DND-41 (cell line): ENCODE data around the gene PALD1.
A peak's percentile ranks its signal among the peaks of the same experiment; 100 is the strongest.

Experiments
- ATAC-seq: fragments of 200-7000 bp; cut with Tn5 transposase; 3 replicates; pipeline ENCODE4 v1.9.1; 2021; ENCODE audit warnings: low read depth; ENCODE audit not compliant: insufficient read depth
- DNase-seq: peaks from one replicate; pipeline ENCODE4 v3.0.0-alpha.2; 2020
- H2AFZ ChIP-seq: 2 replicates; pipeline ENCODE4 v1.6.0; 2012; ENCODE audit warnings: low read depth, low read length
- H3K27ac ChIP-seq: 2 replicates; pipeline ENCODE4 v1.5.1; 2012; ENCODE audit warnings: low read length, inconsistent platforms
- H3K27me3 ChIP-seq: fragments of 200-600 bp; sonication (generic); 2 replicates; pipeline ENCODE4 v1.6.0; 2012; ENCODE audit warnings: low read length, mild to moderate bottlenecking, inconsistent platforms; ENCODE audit not compliant: insufficient read depth, poor library complexity
- H3K36me3 ChIP-seq: 2 replicates; pipeline ENCODE4 v1.5.1; 2012; ENCODE audit warnings: low read length, inconsistent platforms; ENCODE audit not compliant: insufficient read depth
- H3K4me1 ChIP-seq: 2 replicates; pipeline ENCODE4 v1.5.1; 2012; ENCODE audit warnings: mild to moderate bottlenecking, low read length; ENCODE audit not compliant: insufficient read depth
- H3K4me2 ChIP-seq: 2 replicates; pipeline ENCODE4 v1.6.0; 2012; ENCODE audit warnings: mild to moderate bottlenecking, moderate library complexity, low read length, inconsistent platforms; ENCODE audit not compliant: insufficient read depth
- H3K4me3 ChIP-seq, 2 experiments: fragments of 200-600 bp in 1 of 2; shearing (Covaris generic) in 1 of 2; 2 replicates each; pipeline ENCODE4 v1.5.1; 2012 to 2016; ENCODE audit warnings: inconsistent platforms in 2 of 2, low read length in 2 of 2, mild to moderate bottlenecking in 2 of 2, low read depth in 1 of 2, moderate library complexity in 1 of 2
- H3K79me2 ChIP-seq: 2 replicates; pipeline ENCODE4 v1.6.0; 2012; ENCODE audit warnings: low read length, inconsistent platforms; ENCODE audit not compliant: insufficient read depth
- H3K9ac ChIP-seq: 2 replicates; pipeline ENCODE4 v1.6.0; 2012; ENCODE audit warnings: low read depth, mild to moderate bottlenecking, inconsistent platforms, low read length, moderate library complexity
- H3K9me3 ChIP-seq: 2 replicates; pipeline ENCODE4 v1.5.1; 2012; ENCODE audit warnings: low read length, moderate library complexity, mild to moderate bottlenecking, inconsistent platforms; ENCODE audit not compliant: insufficient read depth, severe bottlenecking
- H4K20me1 ChIP-seq: 2 replicates; pipeline ENCODE4 v1.6.0; 2012; ENCODE audit warnings: low read length; ENCODE audit not compliant: insufficient read depth
- CTCF ChIP-seq: IDR thresholded peaks from 2 replicates; pipeline ENCODE4 v1.5.1; 2012; ENCODE audit warnings: borderline replicate concordance, low read length, moderate library complexity, mild to moderate bottlenecking; ENCODE audit not compliant: poor library complexity, severe bottlenecking; ENCODE audit errors: extremely low read depth
- EZH2 ChIP-seq: IDR thresholded peaks from 3 replicates; pipeline ENCODE4 v1.6.1; 2012; ENCODE audit warnings: borderline replicate concordance, low read depth, mild to moderate bottlenecking, moderate library complexity, low read length, inconsistent platforms; ENCODE audit not compliant: severe bottlenecking

The PALD1 gene

GRCh38 chr10:70584366-70584765 lies 105.8 kb downstream of the PALD1 start:
- Histone ChIP-seq H2AFZ (no peak overlapping the region), H4K20me1 (no peaks in the 10 kb centered on the region), H3K79me2 (no peaks in the 10 kb centered on the region), H3K27me3 (no peaks in the 10 kb centered on the region), H3K9ac (no peak overlapping the region), H3K9me3 (no peaks in the 10 kb centered on the region), H3K4me2 (no peak overlapping the region), H3K4me3 (no peak overlapping the region), H3K27ac (no peak overlapping the region), H3K4me1 (peaks cover 12% of the 10 kb centered on the region), H3K36me3 (no peaks in the 10 kb centered on the region)
- DNase-seq = no peak
- no peak for ATAC-seq
- TF ChIP-seq EZH2 (no peak), CTCF (no peak)

DNA sequence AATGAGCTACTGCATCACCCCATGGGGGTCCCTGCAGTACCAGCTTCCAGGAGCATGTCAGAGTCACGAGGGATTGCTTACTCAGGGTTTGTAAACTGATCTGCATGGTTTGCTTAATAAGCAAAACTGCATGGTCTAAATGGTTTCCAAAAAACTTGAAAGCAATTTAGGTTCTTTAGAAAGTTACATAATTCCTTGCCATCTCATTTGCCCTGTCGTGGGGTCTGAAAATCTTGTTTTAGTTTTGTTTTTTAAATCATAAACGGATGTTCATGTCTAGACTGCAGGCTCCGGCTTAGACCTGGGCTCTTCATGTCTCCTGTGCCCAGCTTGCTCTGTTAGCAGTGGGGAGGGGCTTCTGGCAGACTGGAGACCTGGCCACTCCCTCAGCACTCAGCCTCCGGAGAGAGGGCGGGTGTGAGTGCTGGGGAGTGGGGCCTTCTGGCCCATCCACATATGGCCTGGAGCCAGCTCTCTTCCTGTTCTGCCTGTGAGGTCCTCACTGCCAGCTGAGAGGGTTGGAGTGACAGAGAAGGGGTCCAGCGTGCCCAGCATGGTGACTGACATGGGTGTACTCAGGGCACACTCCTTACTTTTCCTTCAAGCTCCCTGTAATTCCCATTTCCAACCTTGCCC lies 106.5 kb downstream of the PALD1 start:
- no peaks in the 10 kb centered on the region for H3K79me2 ChIP-seq
- TF ChIP-seq CTCF = no peak
- no peak overlapping the region for H3K4me3 ChIP-seq
- no peak overlapping the region for H3K9ac ChIP-seq
- no peaks in the 10 kb centered on the region for H3K9me3 ChIP-seq
- H3K36me3 ChIP-seq = no peaks in the 10 kb centered on the region
- no peak overlapping the region for H2AFZ ChIP-seq
- peak; percentile 47; the same call in 2 of the 3 replicates for ATAC-seq
- H3K4me1 ChIP-seq = peaks cover 5% of the 10 kb centered on the region
- no peak overlapping the region for H3K4me2 ChIP-seq
- no peak overlapping the region for H3K27ac ChIP-seq
- H3K27me3 ChIP-seq = no peaks in the 10 kb centered on the region
- DNase-seq = no peak
- no peaks in the 10 kb centered on the region for H4K20me1 ChIP-seq

- no peak overlapping the region for H3K27ac ChIP-seq
- H3K27me3 ChIP-seq = no peaks in the 10 kb centered on the region
- H3K79me2 ChIP-seq = no peaks in the 10 kb centered on the region
- H3K4me1 ChIP-seq = no peaks in the 10 kb centered on the region
- DNase-seq (no peak), ATAC-seq (no peak)
- TF ChIP-seq CTCF (no peak), EZH2 (no peak)
- H4K20me1 ChIP-seq = no peaks in the 10 kb centered on the region
- no peaks in the 10 kb centered on the region for H3K36me3 ChIP-seq
- no peaks in the 10 kb centered on the region for H3K9me3 ChIP-seq
- H2AFZ ChIP-seq = no peak overlapping the region
- H3K4me3 ChIP-seq = no peak overlapping the region
- H3K4me2 ChIP-seq = no peak overlapping the region
- H3K9ac ChIP-seq = no peak overlapping the region
Observed at GRCh38 chr10:70585578-70586169, 107.1 kb downstream of the PALD1 start.
